GM23338 (cell line): ENCODE data around the gene RAMAC.

Source experiments
- CREB1 ChIP-seq: fragments of 250-450 bp; sonication (Bioruptor Pico); IDR thresholded peaks from 2 replicates; pipeline ENCODE4 v1.5.0; 2020; ENCODE audit warnings: low read depth, mild to moderate bottlenecking, moderate library complexity
- CTCF ChIP-seq, 2 experiments: fragments of 200-600 bp in 1 of 2; sonication (generic) in 1 of 2; conservative IDR thresholded peaks; 2 replicates each; pipeline versions ENCODE4 v1.5.1 to v1.6.1; 2016 to 2017; ENCODE audit warnings: antibody characterized with exemption in 2 of 2, low read depth in 2 of 2, mild to moderate bottlenecking in 2 of 2, moderate library complexity in 1 of 2
- EZH2 ChIP-seq: fragments of 200-600 bp; sonication (generic); IDR thresholded peaks from one replicate; pipeline ENCODE4 v1.8.0; 2017; ENCODE audit warnings: antibody characterized with exemption, mild to moderate bottlenecking, low read depth; ENCODE audit not compliant: unreplicated experiment
- EZH2phosphoT487 ChIP-seq: fragments of 200-600 bp; sonication (generic); IDR thresholded peaks from one replicate; pipeline ENCODE4 v1.8.1; 2018; ENCODE audit warnings: antibody characterized with exemption; ENCODE audit not compliant: unreplicated experiment
- NANOG ChIP-seq: IDR thresholded peaks from 2 replicates; pipeline ENCODE4 v1.6.1; 2016; ENCODE audit warnings: antibody characterized with exemption, borderline replicate concordance
- POLR2AphosphoS5 ChIP-seq: IDR thresholded peaks from 2 replicates; pipeline ENCODE4 v1.6.1; 2016; ENCODE audit warnings: antibody characterized with exemption, low read depth
- REST ChIP-seq: IDR thresholded peaks from one replicate; pipeline ENCODE4 v1.6.1; 2018; ENCODE audit warnings: antibody characterized with exemption; ENCODE audit not compliant: unreplicated experiment
- ZNF114 ChIP-seq: fragments of 250-450 bp; sonication (Bioruptor Pico); IDR thresholded peaks from 2 replicates; pipeline ENCODE4 v1.5.0; 2020; ENCODE audit warnings: mild to moderate bottlenecking, moderate library complexity
- ZNF462 ChIP-seq: fragments of 250-450 bp; sonication (Bioruptor Pico); IDR thresholded peaks from 2 replicates; pipeline ENCODE4 v1.5.0; 2020; ENCODE audit warnings: mild to moderate bottlenecking, moderate library complexity

- TF ChIP-seq CTCF (conservative IDR thresholded peaks at IDR 0.05; ENCODE audit: low read depth in 2 of 2) (no peak), EZH2phosphoT487 (no peak), REST (no peak), EZH2 (no peak), POLR2AphosphoS5 (no peak), NANOG (no peak), ZNF462 (no peak), CREB1 (CRISPR knock-in tag) (no peak), ZNF114 (CRISPR knock-in tag) (no peak)
Measured at GRCh38 chr15:82979726-82980125, 6.3 kb upstream of the RAMAC start.
